Tibial nerve (tissue), 4 donors: ENCODE results near the gene AOPEP.

Experiments
- CTCF ChIP-seq, 5 experiments: fragments of 200-600 bp in 3 of 5; fragments of 450-650 bp in 2 of 5; sonication (generic) in 3 of 5; IDR thresholded peaks; one replicate each; pipeline ENCODE4 v1.5.1; 2016 to 2019; ENCODE audit warnings: antibody characterized with exemption in 5 of 5, mild to moderate bottlenecking in 3 of 5, moderate library complexity in 2 of 5
- EP300 ChIP-seq, 2 donors: sonication (generic); formaldehyde crosslinking; IDR thresholded peaks; one replicate each; pipeline ENCODE4 v1.6.1; 2017; ENCODE audit warnings: antibody characterized with exemption in 2 of 2, mild to moderate bottlenecking in 1 of 2

- peak in 1 of 5 experiments; percentile 11 for TF ChIP-seq CTCF (IDR thresholded peaks at IDR 0.05)
- peak in 1 of 2 donors; percentile 37 for TF ChIP-seq EP300 (IDR thresholded peaks at IDR 0.05)
These were observed 297.7 kb downstream of the AOPEP start for GRCh38 chr9:95024097-95024671.
